H1 (cell line): ENCODE data around the gene KTN1.

Source experiments
- CEBPB ChIP-seq: IDR thresholded peaks from 2 replicates; pipeline ENCODE4 v1.6.1; 2012; ENCODE audit warnings: low read depth, low read length
- HDAC2 ChIP-seq, 2 experiments: fragments of 300-600 bp in 1 of 2; sonication (generic) in 1 of 2; IDR thresholded peaks; 2 replicates each; pipeline ENCODE4 v1.6.1; 2011 to 2012; ENCODE audit warnings: low read depth in 2 of 2, low read length in 2 of 2, mild to moderate bottlenecking in 2 of 2, moderate library complexity in 2 of 2, borderline replicate concordance in 1 of 2, inconsistent platforms in 1 of 2
- NRF1 ChIP-seq: IDR thresholded peaks from 2 replicates; pipeline ENCODE4 v1.6.1; 2011; ENCODE audit warnings: mild to moderate bottlenecking, low read depth, low read length, improper control_type of control experiment
- ZNF274 ChIP-seq: IDR thresholded peaks from 2 replicates; pipeline ENCODE4 v1.7.0; 2012; ENCODE audit warnings: low read length, borderline replicate concordance; ENCODE audit errors: extremely low read depth

DNA sequence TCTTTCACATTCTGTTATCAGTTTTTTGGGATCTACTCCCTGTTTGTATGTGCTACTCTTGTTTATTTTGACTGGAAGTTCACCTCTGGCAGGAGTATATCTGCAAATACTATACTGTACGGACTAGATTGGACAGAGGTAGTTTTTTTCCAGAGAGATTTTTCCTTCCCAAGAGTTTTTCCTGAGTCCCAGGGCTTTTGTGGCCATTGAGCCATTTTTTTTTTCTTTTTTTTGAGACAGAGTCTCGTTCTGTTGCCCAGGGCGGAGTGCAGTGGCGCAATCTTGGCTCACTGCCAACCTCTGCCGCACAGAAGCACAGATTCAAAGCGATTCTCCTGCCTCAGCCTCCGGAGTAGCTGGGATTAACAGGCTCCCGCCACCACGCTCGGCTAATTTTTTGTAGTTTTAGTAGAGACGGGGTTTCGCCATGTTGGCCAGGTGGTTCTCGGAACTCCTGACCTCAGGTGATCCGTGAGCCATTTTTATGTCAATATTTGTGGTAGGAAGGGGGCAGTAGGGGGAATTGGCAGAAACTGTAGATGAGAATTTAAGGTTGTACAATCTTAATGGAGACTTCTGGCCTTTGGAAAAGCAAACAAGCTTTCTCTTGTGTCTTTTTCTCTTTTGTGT, 19.4 kb downstream of the KTN1 start:
- TF ChIP-seq CEBPB (no peak), NRF1 (no peak), ZNF274 (no peak), HDAC2 (IDR thresholded peaks at IDR 0.05; ENCODE audit: borderline replicate concordance in 1 of 2, low read depth in 2 of 2, low read length in 2 of 2) (no peak)
